Thyroid gland (tissue), 4 donors: ENCODE results near the gene IFI27L1.

Source experiments
- CTCF ChIP-seq, 6 experiments: fragments of 200-600 bp in 3 of 6; fragments of 450-650 bp in 3 of 6; sonication (generic) in 3 of 6; IDR thresholded peaks; one replicate each; pipeline ENCODE4 v1.5.1; 2016 to 2019; ENCODE audit warnings: antibody characterized with exemption in 6 of 6, mild to moderate bottlenecking in 2 of 6, inconsistent platforms in 1 of 6, moderate library complexity in 1 of 6
- POLR2A ChIP-seq, 2 donors: fragments of 450-650 bp; IDR thresholded peaks; one replicate each; pipeline ENCODE4 v1.6.1; 2017; ENCODE audit warnings: antibody characterized with exemption in 2 of 2, mild to moderate bottlenecking in 2 of 2, moderate library complexity in 1 of 2

DNA sequence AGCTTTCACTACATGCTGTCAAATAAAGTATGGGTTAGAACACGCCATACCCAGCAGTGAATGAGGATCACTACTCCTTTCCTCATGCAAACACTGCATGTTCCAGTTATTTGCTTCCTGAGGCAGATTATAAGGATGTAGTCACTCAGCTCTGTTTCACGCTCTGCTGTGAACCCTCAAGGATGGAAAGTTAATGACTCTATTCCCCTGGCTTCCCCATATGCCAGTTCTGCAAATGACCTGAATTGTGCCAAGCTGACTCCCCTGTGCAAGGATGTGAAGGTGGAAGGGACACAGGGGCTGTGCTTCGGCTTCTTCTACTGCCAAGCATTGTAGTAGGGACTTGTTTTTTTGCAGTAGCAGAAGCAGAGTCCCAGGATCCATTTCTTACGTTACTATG, 6.8 kb downstream of the IFI27L1 start:
- TF ChIP-seq CTCF (IDR thresholded peaks at IDR 0.05) (no peak), POLR2A (IDR thresholded peaks at IDR 0.05) (no peak)
